GM12878 (cell line): Measurements from ENCODE around the gene CCDC97. TPM values are rescaled to one million over a fixed set of nuclear protein-coding genes. Genes with fewer than 3 reads are reported as not detected.
A peak's percentile ranks its signal among the peaks of the same experiment; 100 is the strongest.

Experiments
- ATAC-seq: fragments of 200-7000 bp; cut with Tn5 transposase; 3 replicates; pipeline ENCODE4 v1.9.1; 2020; ENCODE audit warnings: mild to moderate bottlenecking, moderate library complexity
- BruUV-seq: library from RNA; stranded (reverse); fragments of 400-500 nt; replicated peaks from 2 replicates; lab custom pipeline; 2021; lab: Mats Ljungman, UMichigan
- CTCF ChIA-PET: fragments of 300-600 bp; sonication (Branson Sonifier 250); formaldehyde crosslinking; extraction: SDS; loops from one replicate; lab custom pipeline; 2021; ENCODE audit warnings: inconsistent platforms; lab: Yijun Ruan, JAX
- POLR2A ChIA-PET: fragments of 350-600 bp; formaldehyde crosslinking; extraction: SDS; loops from one replicate; lab custom pipeline; 2021; ENCODE audit warnings: inconsistent platforms; lab: Charles Lee
- RAD21 ChIA-PET: fragments of 300-600 bp; sonication (Branson Sonifier 250); formaldehyde crosslinking; loops from one replicate; lab custom pipeline; 2023; ENCODE audit warnings: antibody characterized with exemption; ENCODE audit not compliant: unreplicated experiment; lab: Charles Lee
- SMC1A ChIA-PET: fragments of 300-600 bp; sonication (Branson Sonifier 250); formaldehyde crosslinking; loops from one replicate; lab custom pipeline; 2023; ENCODE audit not compliant: unreplicated experiment, uncharacterized antibody; lab: Charles Lee
- DNase-seq: peaks from one replicate; pipeline ENCODE4 v3.0.0-alpha.2; 2011; ENCODE audit warnings: low read depth, low spot score
- FAIRE-seq: peaks from 3 replicates; lab custom pipeline; 2011; peaks lifted over from hg19 to GRCh38; lab: Jason Lieb, UNC
- H2AFZ ChIP-seq: 2 replicates; pipeline ENCODE4 v1.6.0; 2011; ENCODE audit warnings: low read depth, low read length, control low read depth; ENCODE audit not compliant: control insufficient read depth
- H3K27ac ChIP-seq: 2 replicates; pipeline ENCODE4 v1.5.1; 2011; ENCODE audit warnings: control low read depth; ENCODE audit not compliant: control insufficient read depth, insufficient read depth
- H3K27me3 ChIP-seq, 2 experiments: replicated peaks in 1 of 2; 2 replicates each; pipeline versions ENCODE4 v1.6.0 to v1.6.1; 2011; ENCODE audit warnings: low read length in 1 of 2; ENCODE audit not compliant: control insufficient read depth in 2 of 2, insufficient read depth in 2 of 2
- H3K36me3 ChIP-seq, 2 experiments: 2 replicates each; pipeline ENCODE4 v1.5.1; 2011; ENCODE audit warnings: low read length in 1 of 2; ENCODE audit not compliant: control insufficient read depth in 2 of 2, insufficient read depth in 2 of 2
- H3K4me1 ChIP-seq: 2 replicates; pipeline ENCODE4 v1.6.1; 2011; ENCODE audit warnings: mild to moderate bottlenecking, low read length, moderate library complexity, mixed read lengths; ENCODE audit not compliant: control insufficient read depth, insufficient read depth
- H3K4me2 ChIP-seq: 2 replicates; pipeline ENCODE4 v1.6.0; 2011; ENCODE audit warnings: control low read depth; ENCODE audit not compliant: control insufficient read depth, insufficient read depth
- H3K4me3 ChIP-seq: fragments of 200-600 bp; sonication (generic); 2 replicates; pipeline ENCODE4 v1.5.1; 2016
- H3K79me2 ChIP-seq: 2 replicates; pipeline ENCODE4 v1.6.0; 2011; ENCODE audit warnings: low read length; ENCODE audit not compliant: control insufficient read depth, insufficient read depth
- H3K9ac ChIP-seq: 2 replicates; pipeline ENCODE4 v1.8.0; 2011; ENCODE audit warnings: low read length, control low read depth, mixed read lengths; ENCODE audit not compliant: control insufficient read depth, insufficient read depth
- H3K9me3 ChIP-seq: replicated peaks from 3 replicates; pipeline ENCODE4 v1.5.1; 2011; ENCODE audit warnings: mild to moderate bottlenecking, low read length; ENCODE audit not compliant: control insufficient read depth, insufficient read depth
- H4K20me1 ChIP-seq: 2 replicates; pipeline ENCODE4 v1.6.0; 2011; ENCODE audit not compliant: control insufficient read depth, insufficient read depth
- CHD4 ChIP-seq: fragments of 200-600 bp; sonication (generic); IDR thresholded peaks from 2 replicates; pipeline ENCODE4 v1.6.1; 2016; ENCODE audit warnings: mild to moderate bottlenecking
- CREM ChIP-seq: IDR thresholded peaks from 2 replicates; pipeline ENCODE4 v1.6.1; 2014; ENCODE audit warnings: antibody characterized with exemption, low read depth
- FOS ChIP-seq: IDR thresholded peaks from 3 replicates; pipeline ENCODE4 v1.6.1; 2011; ENCODE audit warnings: borderline replicate concordance; ENCODE audit not compliant: insufficient read length; ENCODE audit errors: extremely low read depth
- IKZF2 ChIP-seq, 2 experiments: fragments of 450-650 bp; IDR thresholded peaks; 2 replicates each; pipeline ENCODE4 v1.6.1; 2017; ENCODE audit warnings: mild to moderate bottlenecking in 2 of 2, moderate library complexity in 2 of 2
- LARP7 ChIP-seq: fragments of 450-650 bp; IDR thresholded peaks from 2 replicates; pipeline ENCODE4 v1.6.1; 2017; ENCODE audit warnings: mild to moderate bottlenecking
- MEF2A ChIP-seq: IDR thresholded peaks from 2 replicates; pipeline ENCODE4 v1.6.1; 2011; ENCODE audit warnings: low read depth, mild to moderate bottlenecking, low read length, moderate library complexity; ENCODE audit not compliant: insufficient read depth
- NR2F1 ChIP-seq: fragments of 450-650 bp; conservative IDR thresholded peaks from 2 replicates; pipeline ENCODE4 v1.6.1; 2017; ENCODE audit warnings: mild to moderate bottlenecking
- PRDM15 ChIP-seq: fragments of 450-650 bp; formaldehyde crosslinking; IDR thresholded peaks from 2 replicates; pipeline ENCODE4 v1.4.0; 2020; ENCODE audit warnings: mild to moderate bottlenecking, moderate library complexity
- SKIL ChIP-seq: fragments of 450-650 bp; IDR thresholded peaks from 2 replicates; pipeline ENCODE4 v1.6.1; 2017; ENCODE audit warnings: mild to moderate bottlenecking, low read depth, inconsistent platforms; ENCODE audit not compliant: poor library complexity, severe bottlenecking
- ZNF217 ChIP-seq: fragments of 450-650 bp; IDR thresholded peaks from 2 replicates; pipeline ENCODE4 v1.6.1; 2017; ENCODE audit warnings: antibody characterized with exemption, mild to moderate bottlenecking
- ZNF622 ChIP-seq: fragments of 450-650 bp; IDR thresholded peaks from 2 replicates; pipeline ENCODE4 v1.6.1; 2017; ENCODE audit warnings: mild to moderate bottlenecking, inconsistent platforms
- ZNF687 ChIP-seq: fragments of 450-650 bp; IDR thresholded peaks from 2 replicates; pipeline ENCODE4 v1.6.1; 2017; ENCODE audit warnings: mild to moderate bottlenecking, moderate library complexity
- WGBS: methylation state at CpG from one replicate; pipeline ENCODE4 v1.1.6; 2016; ENCODE audit warnings: low lambda C conversion rate; ENCODE audit not compliant: insufficient replicate concordance, insufficient coverage; ENCODE audit errors: missing lambda C conversion rate; 5-methylcytosine and 5-hydroxymethylcytosine counted together
- in situ Hi-C: fragments of 300-500 bp; cut with MboI; formaldehyde crosslinking; loops from 9 replicates; pipeline ENCODE4 v1.14.3; 2018; ENCODE audit warnings: mixed read lengths
- intact Hi-C: fragments of 100-400 bp; cut with micrococcal nuclease; formaldehyde crosslinking; loops from one replicate; pipeline ENCODE4 v1.14.2; 2022; ENCODE audit not compliant: unreplicated experiment
- polyA plus RNA-seq, 11 experiments: library from polyadenylated mRNA; depleted of rRNA in 4 of 11; unstranded in 6 of 11; stranded (reverse) in 5 of 11; fragments of >200 nt; fragmentation: Nextera tagmentation in 4 of 11; fragmentation: Illumina TruSeq in 1 of 11; extraction: Ambion mirVana in 4 of 11; extraction: Trizol in 1 of 11; gene quantifications; 1 replicate in 1 of 11; 2 replicates in 10 of 11; pipeline versions ENCODE4 v1.2.1 to v1.2.3, GENCODE V29; 2011 to 2016; ENCODE audit warnings: inconsistent platforms in 2 of 11, missing spikeins in 2 of 11, low read depth in 1 of 11
- total RNA-seq, 4 experiments: library from RNA; depleted of rRNA in 3 of 4; stranded (reverse); fragments of >200 nt in 3 of 4; fragmentation: Illumina TruSeq in 1 of 4; extraction: Trizol in 1 of 4; gene quantifications; 2 replicates each; pipeline versions ENCODE4 v1.2.1 to v1.2.3, GENCODE V29; 2013 to 2021

CCDC97 gene
- total and polyA plus RNA-seq, 10 of the 15 experiments (the other 5 are each of a cell fraction or from before 2014, with no cell fraction given): 1.8 to 34.1 (median 18.8) TPM

GRCh38 chr19:41363371-41363752 is 53.4 kb downstream of the CCDC97 start:
- FAIRE-seq (no peak), ATAC-seq (no peak; the same call in 2 of the 3 replicates), DNase-seq (no peak)
- ChIA-PET POLR2A (interaction anchor here (0.6 to 3.3 kb wide), 10 partner anchors 8 to 189 kb away, joined by 3 to 46 read pairs (median 6); partner anchors contain the start of genes HNRNPUL1 and TGFB1), CTCF (interaction anchor here (0.7 to 9.3 kb wide), 13 partner anchors 10 to 159 kb away, joined by 3 to 91 read pairs (median 3); partner anchors contain the start of genes DMAC2 and TGFB1), SMC1A (interaction anchor here (1.1 to 4.7 kb wide), 9 partner anchors 8 to 100 kb away, joined by 3 to 24 read pairs (median 8); partner anchors contain the start of genes DMAC2 and TMEM91), RAD21 (interaction anchor here (0.5 to 4.3 kb wide), 16 partner anchors 7 to 1393 kb away, joined by 3 to 41 read pairs (median 4); partner anchors contain the start of genes DMAC2, HNRNPUL1, PSMC4 and TGFB1)
- TSS peak; percentile 88 for BruUV-seq
- H3K36me3 ChIP-seq: no peaks in the 10 kb centered on the region
- H2AFZ ChIP-seq: peak overlapping the region; percentile 69
- H3K79me2 ChIP-seq: peaks cover 27% of the 10 kb centered on the region
- in situ Hi-C loops: no loop called here
- peak overlapping the region; percentile 73 for H3K4me2 ChIP-seq
- peaks cover 28% of the 10 kb centered on the region for H3K4me1 ChIP-seq
- H3K27ac ChIP-seq: peak overlapping the region; percentile 94
- peak overlapping the region; percentile 97 for H3K9ac ChIP-seq
- intact Hi-C loops: no loop called here
- no peaks in the 10 kb centered on the region for H3K27me3 ChIP-seq
- no peaks in the 10 kb centered on the region for H4K20me1 ChIP-seq
- H3K9me3 ChIP-seq: no peaks in the 10 kb centered on the region
- H3K4me3 ChIP-seq: peak overlapping the region; percentile 92
- WGBS: 20% methylated on average over 6 of the region's 6 CpGs
- no peak for TF ChIP-seq PRDM15 (CRISPR knock-in tag)
- TF ChIP-seq ZNF217: 0 out of 2 replicates have a peak, but pooled peaks have one; percentile 38
- TF ChIP-seq LARP7: peak; percentile 24; the same call in 1 of the 2 replicates
- no peak for TF ChIP-seq CHD4
- no peak for TF ChIP-seq CREM
- peak; percentile 34 for TF ChIP-seq SKIL
- peak in 1 of 2 experiments; percentile 19; a peak in 2 of 4 replicates for TF ChIP-seq IKZF2 (IDR thresholded peaks at IDR 0.05)
- peak; percentile 88 for TF ChIP-seq ZNF687
- peak; percentile 70 for TF ChIP-seq NR2F1
- TF ChIP-seq ZNF622: no peak
- TF ChIP-seq MEF2A: no peak
- TF ChIP-seq FOS: no peak
